KOPT-K1 (cell line): ENCODE measurements around the gene LMOD1.
"Not testable (repeated sequence)": the region's sequence is repeated elsewhere in the genome, so short reads cannot be mapped to it uniquely, and the experiment has no call there.

ENCODE experiments used
- H3K27ac ChIP-seq: fragments of 200-600 bp; sonication (generic); 2 replicates; pipeline ENCODE4 v1.5.1; 2016; ENCODE audit warnings: antibody characterized with exemption, mild to moderate bottlenecking, low read depth, low read length; ENCODE audit not compliant: poor library complexity, severe bottlenecking
- H3K36me3 ChIP-seq: fragments of 200-600 bp; sonication (generic); 2 replicates; pipeline ENCODE4 v1.5.1; 2017; ENCODE audit warnings: antibody characterized with exemption, mild to moderate bottlenecking, low read length, moderate library complexity; ENCODE audit not compliant: insufficient read depth
- H3K9me3 ChIP-seq: fragments of 200-600 bp; sonication (generic); 2 replicates; pipeline ENCODE4 v1.5.1; 2017; ENCODE audit warnings: antibody characterized with exemption, low read length, mild to moderate bottlenecking; ENCODE audit not compliant: insufficient read depth, poor library complexity, severe bottlenecking

The LMOD1 gene

DNA sequence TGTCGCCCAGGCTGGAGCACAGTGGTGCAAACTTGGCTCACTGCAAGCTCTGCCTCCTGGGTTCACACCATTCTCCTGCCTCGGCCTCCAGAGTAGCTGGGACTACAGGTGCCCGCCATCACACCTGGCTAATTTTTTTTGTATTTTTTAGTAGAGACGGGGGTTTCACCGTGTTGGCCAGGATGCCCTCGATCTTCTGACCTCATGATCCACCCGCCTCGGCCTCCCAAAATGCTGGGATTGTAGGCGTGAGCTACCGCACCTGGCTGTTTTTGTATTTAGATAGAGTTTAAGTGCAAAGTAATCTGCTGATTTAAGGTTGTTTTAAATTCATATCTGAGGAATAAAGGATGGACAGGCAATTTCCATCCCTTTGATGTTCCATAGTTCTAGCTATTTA is 16.0 kb upstream of the LMOD1 start:
- H3K36me3 ChIP-seq = peaks cover 93% of the 10 kb centered on the region
- not testable (repeated sequence) for H3K27ac ChIP-seq, H3K9me3 ChIP-seq

DNA sequence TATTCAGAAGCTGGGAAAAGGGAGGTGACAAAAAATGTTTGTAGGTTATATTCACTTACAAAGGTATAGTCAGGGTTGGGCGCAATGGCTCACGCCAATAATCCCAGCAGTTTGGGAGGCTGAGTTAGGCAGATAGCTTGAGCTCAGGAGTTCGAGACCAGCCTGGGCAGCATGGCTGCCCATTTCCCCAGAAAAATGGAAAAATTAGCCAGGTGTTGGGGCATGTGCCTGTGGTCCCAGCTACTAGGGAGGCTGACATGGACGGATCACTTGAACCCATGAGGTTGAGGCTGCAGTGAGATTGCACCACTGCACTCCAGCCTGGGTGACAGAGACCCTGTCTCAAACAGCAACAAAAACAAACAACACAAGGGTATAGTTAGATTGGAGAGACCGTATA is 12.0 kb upstream of the LMOD1 start:
- no peaks in the 10 kb centered on the region for H3K9me3 ChIP-seq
- peaks cover 59% of the 10 kb centered on the region for H3K36me3 ChIP-seq
- H3K27ac ChIP-seq = no peak overlapping the region

DNA sequence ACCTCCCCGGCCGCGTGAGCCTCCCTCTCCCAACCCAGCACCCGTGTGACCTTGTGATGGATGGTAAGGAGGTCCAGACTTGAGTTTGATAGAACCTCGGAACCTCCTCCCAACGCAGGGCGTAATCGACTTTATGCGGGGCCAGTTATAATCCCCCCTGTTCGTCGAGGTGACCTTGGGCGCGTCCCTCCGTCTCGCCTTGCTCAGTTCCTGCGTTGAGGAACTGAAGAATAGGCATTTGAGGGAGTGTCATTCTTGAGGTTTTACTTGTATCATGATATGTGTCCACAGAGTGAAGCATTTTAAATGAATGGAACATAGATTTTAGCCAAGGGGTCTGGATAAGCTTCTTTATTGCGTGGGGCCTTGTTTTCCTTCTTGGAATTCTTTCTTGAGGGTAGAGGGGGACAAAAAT is 9.4 kb upstream of the LMOD1 start:
- peaks cover 33% of the 10 kb centered on the region for H3K36me3 ChIP-seq
- peak overlapping the region; percentile 79 for H3K27ac ChIP-seq

DNA sequence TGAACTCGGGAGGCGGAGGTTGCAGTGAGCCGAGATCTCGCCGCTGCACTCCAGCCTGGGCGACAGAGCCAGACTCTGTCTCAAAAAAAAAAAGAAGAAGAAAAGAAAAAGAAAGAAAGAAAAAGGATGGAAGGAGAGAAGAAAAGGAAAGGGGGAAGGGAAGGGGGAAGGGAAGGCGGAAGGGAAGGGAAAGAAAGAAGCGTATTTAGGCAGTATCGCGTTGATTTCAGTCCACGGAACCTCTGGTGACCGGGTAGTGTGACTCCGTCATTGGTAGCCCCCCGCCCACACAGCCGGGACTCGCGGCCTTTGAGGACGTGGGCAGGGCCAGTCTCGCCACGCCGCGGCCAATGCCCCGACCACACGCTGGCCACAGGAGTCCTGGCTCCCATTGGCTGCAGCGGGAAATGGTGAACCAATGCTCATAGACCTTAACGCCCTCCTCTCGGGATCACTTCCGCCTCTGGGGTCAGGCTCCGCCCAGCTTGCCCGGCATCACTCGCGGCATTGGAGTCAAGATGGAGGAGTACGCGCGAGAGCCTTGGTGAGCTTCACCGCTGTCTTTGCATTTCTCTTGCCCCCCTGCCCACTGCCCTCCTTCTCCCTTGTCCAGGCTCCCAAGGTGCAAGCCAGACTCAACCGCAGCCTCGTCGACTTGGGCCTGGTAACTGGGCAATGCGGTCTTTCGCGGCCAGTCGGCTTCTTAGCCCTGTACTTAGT is 8.8 kb upstream of the LMOD1 start, which contains the start of gene TIMM17A:
TIMM17A (plus strand) TSS at position 495 of the 720 bp plus-strand sequence; CDS start at position 519, 24 bp downstream.
- H3K27ac ChIP-seq = peak within 1 kb of the TSS; percentile 79

More for the DNA sequence above, 9.4 kb upstream of the LMOD1 start:
- no peaks in the 10 kb centered on the region for H3K9me3 ChIP-seq

DNA sequence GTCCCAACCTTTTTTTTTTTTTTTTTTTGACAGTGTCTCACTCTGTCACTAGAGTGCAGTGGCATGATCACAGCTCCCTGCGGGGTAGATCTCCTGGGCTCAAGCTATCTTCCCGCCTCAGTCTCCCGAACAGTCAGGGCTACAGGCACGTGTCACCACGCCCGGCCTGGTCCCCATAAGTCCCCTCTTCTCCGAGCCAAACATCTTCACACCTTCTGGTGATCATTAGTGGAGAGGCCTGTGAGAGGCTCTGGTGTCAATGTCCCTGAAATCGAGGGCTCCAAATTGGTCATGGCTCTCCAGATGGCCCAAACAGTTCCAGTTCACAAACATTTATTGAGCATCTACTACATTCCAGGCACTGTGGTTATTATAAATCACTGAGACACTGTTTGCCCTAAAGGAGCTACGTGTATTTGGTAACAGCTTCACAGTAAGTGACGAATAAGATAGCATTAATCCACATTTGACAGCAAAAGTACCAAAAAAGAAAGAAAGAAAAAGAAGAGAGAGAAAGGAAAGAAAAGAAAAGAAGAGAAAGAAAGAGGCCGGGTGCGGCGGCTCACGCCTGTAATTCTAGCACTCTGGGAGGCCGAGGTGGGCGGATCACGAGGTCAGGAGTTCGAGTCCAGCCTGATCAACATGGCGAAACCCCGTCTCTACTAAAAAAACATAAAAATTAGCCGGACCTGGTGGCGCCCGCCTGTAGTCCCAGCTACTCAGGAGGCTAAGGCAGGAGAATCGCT is 8.1 kb upstream of the LMOD1 start:
- Histone ChIP-seq H3K9me3 (no peaks in the 10 kb centered on the region), H3K36me3 (peaks cover 25% of the 10 kb centered on the region), H3K27ac (peak overlapping the region; percentile 79)

More for the DNA sequence above, 8.8 kb upstream of the LMOD1 start, which contains the start of gene TIMM17A:
- Histone ChIP-seq H3K9me3 (no peaks in the 10 kb centered on the region), H3K36me3 (peaks cover 27% of the 10 kb centered on the region)

DNA sequence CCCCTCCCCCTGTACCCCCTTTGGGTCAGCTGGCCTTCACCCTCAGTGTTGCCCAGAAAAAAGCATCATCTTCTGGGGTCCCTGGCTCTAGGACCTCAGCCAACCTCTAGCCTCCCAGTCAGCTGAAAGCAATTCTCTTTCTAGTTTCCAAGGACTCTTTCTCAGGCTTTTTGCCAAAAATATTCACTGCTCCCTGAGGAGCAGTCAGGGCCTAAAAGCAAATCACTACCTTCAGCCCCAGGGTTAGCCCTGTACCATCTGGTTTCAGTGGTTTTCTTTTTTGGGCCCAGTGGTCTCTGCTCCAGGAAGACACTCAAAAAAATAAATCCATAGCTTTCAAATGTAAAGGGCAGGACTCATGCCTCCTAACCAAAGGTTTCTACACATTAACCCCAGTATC is 3.1 kb upstream of the LMOD1 start:
- no peak overlapping the region for H3K27ac ChIP-seq
- H3K36me3 ChIP-seq = no peaks in the 10 kb centered on the region

DNA sequence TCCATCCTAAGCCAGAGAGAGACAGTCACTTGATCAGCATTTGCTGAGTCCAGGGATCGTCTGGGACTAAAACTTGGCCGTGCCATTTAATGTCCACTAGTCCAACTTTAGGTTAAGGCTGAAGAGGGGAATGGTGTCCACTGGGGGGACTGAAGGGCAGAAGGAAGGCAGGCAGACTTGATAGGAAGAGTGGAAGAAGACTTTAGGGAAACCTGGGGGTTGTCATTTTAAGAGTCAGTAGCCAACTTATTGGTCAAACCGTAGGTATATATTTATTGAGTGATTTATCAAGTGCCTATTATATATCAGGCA is 1.3 kb upstream of the LMOD1 start:
- no peaks in the 10 kb centered on the region for H3K36me3 ChIP-seq
- H3K27ac ChIP-seq = no peak overlapping the region
- H3K9me3 ChIP-seq = no peaks in the 10 kb centered on the region

More for the DNA sequence above, 3.1 kb upstream of the LMOD1 start:
- H3K9me3 ChIP-seq = no peaks in the 10 kb centered on the region

DNA sequence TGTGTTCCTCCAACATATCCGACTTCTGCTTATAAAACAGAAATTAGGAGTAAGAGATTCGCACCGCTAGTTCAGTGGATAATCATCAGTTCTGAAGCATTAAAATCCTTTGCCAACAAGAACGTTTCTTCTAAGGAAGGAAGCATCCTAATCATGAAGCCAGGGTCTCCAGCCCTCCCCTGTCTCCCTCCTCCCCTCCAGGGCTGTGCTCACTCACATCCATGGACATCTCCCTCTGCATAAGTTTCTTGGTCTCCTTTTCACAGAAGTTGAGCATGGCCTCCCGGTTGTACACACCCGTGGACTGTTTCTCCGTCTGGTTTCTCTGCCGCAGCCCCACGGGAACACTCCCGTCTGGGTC is 505 bp downstream of the LMOD1 start:
- Histone ChIP-seq H3K9me3 (no peaks in the 10 kb centered on the region), H3K36me3 (no peaks in the 10 kb centered on the region), H3K27ac (no peak overlapping the region)

DNA sequence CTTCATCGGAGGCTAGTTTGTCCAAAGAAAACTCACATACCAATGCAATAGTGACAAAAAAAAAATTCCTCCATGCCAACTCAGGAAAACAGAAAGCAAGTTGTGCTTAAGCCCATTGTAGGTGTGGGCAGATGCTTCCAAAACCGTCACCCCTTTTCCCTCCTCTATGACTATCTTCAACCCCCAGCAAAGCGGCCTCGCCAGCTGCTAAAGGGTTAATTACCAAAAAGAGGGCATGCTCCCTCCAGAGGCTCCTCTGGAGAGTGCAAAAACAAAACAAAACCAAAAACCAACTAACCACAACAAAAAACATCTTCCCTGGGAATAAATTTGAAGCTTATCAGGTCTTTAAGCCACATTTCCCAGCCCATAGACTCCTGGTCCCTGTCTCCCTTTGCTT is 1.2 kb downstream of the LMOD1 start:
- no peaks in the 10 kb centered on the region for H3K9me3 ChIP-seq
- no peaks in the 10 kb centered on the region for H3K36me3 ChIP-seq
- H3K27ac ChIP-seq = no peak overlapping the region

DNA sequence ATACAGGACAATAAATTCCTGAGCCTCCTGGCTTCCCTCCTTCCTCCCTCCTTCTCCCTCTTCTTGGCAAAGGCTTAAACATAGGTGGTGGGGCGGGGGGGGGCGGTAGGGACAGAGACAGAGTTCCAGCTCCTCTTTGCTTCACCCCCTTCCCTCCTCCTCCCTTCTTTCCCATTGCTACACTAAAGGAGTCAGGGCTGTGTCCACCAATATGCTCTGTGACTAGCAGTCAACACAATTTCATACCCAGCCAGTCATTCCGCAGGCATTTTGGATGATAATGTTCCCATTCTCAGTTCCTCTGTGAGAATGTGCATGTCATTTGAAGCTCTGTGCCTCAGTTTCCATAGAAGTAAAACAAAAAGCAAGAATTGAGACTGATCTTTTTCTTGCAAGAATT is 1.7 kb downstream of the LMOD1 start:
- H3K9me3 ChIP-seq = no peaks in the 10 kb centered on the region
- H3K27ac ChIP-seq = no peak overlapping the region
- H3K36me3 ChIP-seq = no peaks in the 10 kb centered on the region

DNA sequence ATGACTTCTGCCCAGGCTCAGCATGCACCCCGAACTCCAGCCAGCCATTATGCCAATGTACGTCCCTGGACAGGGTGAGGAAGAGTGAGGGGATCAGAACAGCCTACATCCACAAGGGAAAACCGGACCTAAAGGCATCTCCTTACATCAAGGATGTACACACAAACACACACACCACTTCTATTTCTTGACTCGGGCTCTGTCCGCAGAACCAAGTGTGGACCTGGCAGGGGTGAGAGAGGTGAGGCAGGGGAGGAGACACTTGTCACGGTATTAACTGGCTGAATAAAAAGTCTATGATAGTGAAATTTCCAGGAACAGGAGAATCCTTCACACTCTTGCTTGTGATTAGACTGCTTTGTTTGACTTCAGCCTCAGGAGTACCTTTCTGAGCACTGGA is 2.3 kb downstream of the LMOD1 start:
- Histone ChIP-seq H3K27ac (no peak overlapping the region), H3K36me3 (no peaks in the 10 kb centered on the region), H3K9me3 (no peaks in the 10 kb centered on the region)

DNA sequence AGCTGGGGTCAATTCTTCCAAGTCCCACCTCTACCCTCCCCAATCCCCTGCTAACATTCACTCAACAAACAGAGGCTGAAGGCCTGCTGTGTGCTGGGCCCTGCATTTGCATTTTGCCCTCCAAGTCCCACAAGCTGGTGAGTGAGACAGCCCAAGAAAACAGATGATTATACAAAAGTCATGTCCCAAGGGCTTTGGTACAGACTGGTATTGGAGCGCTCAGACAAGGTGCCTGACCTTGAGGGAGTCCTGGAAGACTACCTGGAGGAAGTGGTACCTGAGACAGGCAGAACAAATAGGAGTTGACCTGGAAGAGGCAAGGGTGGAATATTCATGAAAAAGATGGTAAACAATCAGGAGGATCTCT is 4.2 kb downstream of the LMOD1 start:
- Histone ChIP-seq H3K27ac (no peak overlapping the region), H3K9me3 (no peaks in the 10 kb centered on the region)

DNA sequence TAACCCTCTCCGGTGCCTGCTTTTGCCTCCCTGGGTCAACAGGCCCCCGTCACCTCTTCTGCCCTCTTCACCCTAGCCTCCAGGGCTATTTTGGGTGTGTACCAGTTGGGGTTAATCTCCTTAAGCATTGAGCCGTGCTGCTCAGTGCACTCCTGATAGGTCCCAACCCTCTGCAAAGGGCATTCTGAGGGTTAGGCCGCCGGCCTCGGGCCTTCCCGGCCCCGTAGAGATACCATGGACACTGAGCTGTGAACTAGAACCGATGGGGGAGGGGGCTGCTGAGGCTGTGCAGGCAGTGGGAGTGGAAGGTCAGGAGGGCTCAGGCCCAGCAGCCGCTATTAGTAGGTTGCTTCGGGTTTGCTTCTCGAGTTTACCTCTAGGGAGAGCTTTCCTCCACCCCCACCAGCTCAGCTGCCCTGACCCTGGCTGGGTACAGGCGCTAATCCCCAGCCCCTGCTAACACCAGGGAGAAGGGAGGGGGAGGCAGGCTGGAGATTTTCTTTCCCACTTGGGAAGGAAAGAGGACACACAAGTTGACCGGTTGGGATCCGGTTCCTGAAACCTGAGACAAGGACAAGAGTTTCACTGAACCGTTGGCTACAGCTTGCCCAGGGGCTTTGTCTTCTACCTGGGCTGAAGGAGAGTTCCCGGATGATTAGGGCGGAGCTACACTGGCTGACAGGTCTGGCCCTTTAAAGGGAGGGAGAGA is 4.8 kb downstream of the LMOD1 start:
- no peak overlapping the region for H3K27ac ChIP-seq

More for the DNA sequence above, 4.2 kb downstream of the LMOD1 start:
- H3K36me3 ChIP-seq = no peaks in the 10 kb centered on the region

DNA sequence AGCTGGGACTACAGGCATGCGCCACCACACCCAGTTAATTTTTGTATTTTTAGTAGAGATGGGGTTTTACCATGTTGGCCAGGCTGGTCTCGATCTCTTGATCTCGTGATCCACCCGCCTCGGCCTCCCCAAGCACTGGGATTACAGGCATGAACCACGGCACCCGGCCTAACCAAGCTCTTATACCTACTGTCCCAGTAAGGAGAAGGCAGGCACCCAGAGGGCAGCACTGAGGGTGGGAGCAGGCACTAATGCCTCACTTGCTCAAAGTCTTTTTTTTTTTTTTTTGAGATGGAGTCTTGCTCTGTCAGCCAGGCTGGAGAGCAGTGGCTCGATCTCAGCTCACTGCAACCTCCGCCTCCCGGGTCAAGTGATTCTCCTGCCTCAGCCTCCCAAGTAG is 6.0 kb downstream of the LMOD1 start:
- not testable (repeated sequence) for H3K9me3 ChIP-seq, H3K36me3 ChIP-seq, H3K27ac ChIP-seq

More for the DNA sequence above, 4.8 kb downstream of the LMOD1 start:
- no peaks in the 10 kb centered on the region for H3K36me3 ChIP-seq
- H3K9me3 ChIP-seq = no peaks in the 10 kb centered on the region

DNA sequence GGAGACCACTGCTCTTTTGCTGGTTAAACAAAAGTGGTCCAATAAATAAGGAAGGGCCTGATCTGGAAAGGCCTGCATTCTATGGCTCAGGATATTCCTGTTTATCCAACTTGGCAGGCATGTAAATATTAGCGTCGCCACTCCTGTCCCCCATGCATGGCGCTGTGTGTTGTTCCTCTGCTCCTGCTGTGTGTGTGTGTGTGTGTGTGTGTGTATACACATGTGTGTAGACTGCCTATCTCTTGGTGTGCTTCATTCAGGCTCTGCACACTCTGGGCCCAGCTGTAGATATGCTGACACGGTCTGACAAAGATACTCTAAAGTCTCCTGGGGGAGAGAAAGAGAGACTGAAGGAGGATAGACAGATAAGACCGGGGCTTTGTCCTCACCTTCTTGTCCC is 6.8 kb downstream of the LMOD1 start:
- no peaks in the 10 kb centered on the region for H3K9me3 ChIP-seq
- H3K27ac ChIP-seq = no peak overlapping the region
- H3K36me3 ChIP-seq = no peaks in the 10 kb centered on the region
